ENCODE results near the gene ITGB8.
"Not testable (repeated sequence)": the region's sequence is repeated elsewhere in the genome, so short reads cannot be mapped to it uniquely, and the experiment has no call there.

ITGB8 gene

DNA sequence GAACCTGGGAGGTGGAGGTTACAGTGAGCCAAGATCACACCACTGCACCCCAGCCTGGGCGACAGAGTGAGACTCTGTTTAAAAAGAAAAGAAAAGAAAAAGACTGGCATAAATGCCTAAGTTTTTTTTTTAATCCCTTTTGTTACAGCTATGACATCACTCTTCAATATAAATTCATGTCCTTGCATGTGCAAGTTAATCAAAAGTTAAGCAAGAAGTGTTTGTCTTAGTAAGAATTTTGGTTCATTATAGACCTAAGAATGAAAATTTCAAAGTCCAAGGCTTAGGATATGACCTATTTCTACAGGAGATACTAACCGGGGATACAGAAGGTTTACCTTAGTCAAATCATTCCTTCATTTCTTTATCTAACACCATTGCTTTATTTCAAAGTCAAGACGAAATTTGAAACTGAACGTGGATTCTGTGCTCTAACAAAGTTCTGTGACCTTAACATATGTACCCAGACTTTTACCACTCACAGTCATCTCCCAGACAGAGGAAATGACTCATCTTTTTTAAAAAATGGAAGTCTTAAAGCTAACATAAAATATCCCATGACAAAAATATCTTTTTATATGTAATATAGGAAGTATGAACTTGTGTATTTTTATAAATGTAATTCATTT, 29.3 kb upstream of the ITGB8 start:
- H3K9me3 ChIP-seq (ENCODE audit: severe bottlenecking): no peaks in the 10 kb centered on the region
- H3K36me3 ChIP-seq (ENCODE audit: low read depth): no peaks in the 10 kb centered on the region
- ATAC-seq (ENCODE audit: low read depth): peak; percentile 73; the same call in 2 of the 3 replicates
- no peak for DNase-seq (ENCODE audit: low spot score)
- H3K27me3 ChIP-seq (ENCODE audit: insufficient read depth, poor library complexity, severe bottlenecking): no peaks in the 10 kb centered on the region
- TF ChIP-seq, protein P1, sequence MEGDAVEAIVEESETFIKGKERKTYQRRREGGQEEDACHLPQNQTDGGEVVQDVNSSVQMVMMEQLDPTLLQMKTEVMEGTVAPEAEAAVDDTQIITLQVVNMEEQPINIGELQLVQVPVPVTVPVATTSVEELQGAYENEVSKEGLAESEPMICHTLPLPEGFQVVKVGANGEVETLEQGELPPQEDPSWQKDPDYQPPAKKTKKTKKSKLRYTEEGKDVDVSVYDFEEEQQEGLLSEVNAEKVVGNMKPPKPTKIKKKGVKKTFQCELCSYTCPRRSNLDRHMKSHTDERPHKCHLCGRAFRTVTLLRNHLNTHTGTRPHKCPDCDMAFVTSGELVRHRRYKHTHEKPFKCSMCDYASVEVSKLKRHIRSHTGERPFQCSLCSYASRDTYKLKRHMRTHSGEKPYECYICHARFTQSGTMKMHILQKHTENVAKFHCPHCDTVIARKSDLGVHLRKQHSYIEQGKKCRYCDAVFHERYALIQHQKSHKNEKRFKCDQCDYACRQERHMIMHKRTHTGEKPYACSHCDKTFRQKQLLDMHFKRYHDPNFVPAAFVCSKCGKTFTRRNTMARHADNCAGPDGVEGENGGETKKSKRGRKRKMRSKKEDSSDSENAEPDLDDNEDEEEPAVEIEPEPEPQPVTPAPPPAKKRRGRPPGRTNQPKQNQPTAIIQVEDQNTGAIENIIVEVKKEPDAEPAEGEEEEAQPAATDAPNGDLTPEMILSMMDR (IDR thresholded peaks at IDR 0.05; ENCODE audit: poor library complexity, severe bottlenecking): no peak
- no peak overlapping the region for H3K4me3 ChIP-seq (ENCODE audit: severe bottlenecking)
- H3K27ac ChIP-seq (ENCODE audit: poor library complexity, severe bottlenecking): peak overlapping the region; percentile 90
- H3K4me1 ChIP-seq (ENCODE audit: insufficient read depth, poor library complexity, severe bottlenecking): peaks cover 23% of the 10 kb centered on the region

DNA sequence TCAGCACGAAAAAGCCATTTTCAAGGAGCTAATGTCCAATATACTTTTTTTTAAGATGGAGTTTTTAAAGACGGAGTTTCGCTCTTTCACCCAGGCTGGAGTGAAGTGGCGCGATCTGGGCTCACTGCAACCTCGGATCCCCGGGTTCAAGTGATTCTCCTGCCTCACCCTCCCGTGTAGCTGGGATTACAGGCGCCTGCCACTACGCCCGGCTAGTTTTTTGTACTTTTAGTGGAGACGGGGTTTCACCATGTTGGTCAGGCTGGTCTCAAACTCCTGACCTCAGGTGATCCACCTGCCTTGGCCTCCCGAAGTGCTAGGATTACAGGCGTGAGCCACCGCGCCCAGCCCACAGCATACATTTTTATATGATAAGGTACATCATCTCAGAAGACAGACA, 28.4 kb upstream of the ITGB8 start:
- DNase-seq (ENCODE audit: low spot score); H3K4me3 ChIP-seq (ENCODE audit: severe bottlenecking); ATAC-seq (ENCODE audit: low read depth); H3K27me3 ChIP-seq (ENCODE audit: insufficient read depth, poor library complexity, severe bottlenecking); H3K36me3 ChIP-seq (ENCODE audit: low read depth); H3K9me3 ChIP-seq (ENCODE audit: severe bottlenecking): not testable (repeated sequence)
- H3K27ac ChIP-seq (ENCODE audit: poor library complexity, severe bottlenecking): peak overlapping the region; percentile 90
- peaks cover 16% of the 10 kb centered on the region for H3K4me1 ChIP-seq (ENCODE audit: insufficient read depth, poor library complexity, severe bottlenecking)

DNA sequence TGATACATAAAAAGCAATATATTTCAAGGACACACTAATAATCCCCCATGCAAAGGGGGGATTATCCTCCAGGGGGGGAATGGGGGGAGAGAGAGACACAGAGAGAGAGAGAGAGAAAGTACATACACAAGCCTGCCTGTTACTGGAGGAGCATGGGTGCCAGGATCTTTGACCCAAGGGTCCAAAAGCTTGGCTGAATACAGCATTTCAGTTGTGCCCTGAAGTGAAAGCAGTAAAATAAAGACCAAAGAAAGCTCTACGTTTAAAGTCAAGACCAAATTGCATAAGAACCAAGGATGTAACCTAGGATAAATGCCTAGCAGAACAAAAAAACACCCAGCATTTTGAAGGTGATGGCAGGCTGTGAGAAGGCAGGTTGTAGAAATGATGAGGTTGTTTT, 27.8 kb upstream of the ITGB8 start:
- Histone ChIP-seq H3K9me3 (ENCODE audit: severe bottlenecking) (no peaks in the 10 kb centered on the region), H3K4me3 (ENCODE audit: severe bottlenecking) (no peak overlapping the region), H3K36me3 (ENCODE audit: low read depth) (no peaks in the 10 kb centered on the region), H3K27me3 (ENCODE audit: insufficient read depth, poor library complexity, severe bottlenecking) (no peaks in the 10 kb centered on the region), H3K4me1 (ENCODE audit: insufficient read depth, poor library complexity, severe bottlenecking) (peaks cover 16% of the 10 kb centered on the region), H3K27ac (ENCODE audit: poor library complexity, severe bottlenecking) (peak overlapping the region; percentile 90)
- no peak for ATAC-seq (ENCODE audit: low read depth)
- DNase-seq (ENCODE audit: low spot score): no peak
- TF ChIP-seq, protein P1 (IDR thresholded peaks at IDR 0.05; ENCODE audit: poor library complexity, severe bottlenecking): no peak

DNA sequence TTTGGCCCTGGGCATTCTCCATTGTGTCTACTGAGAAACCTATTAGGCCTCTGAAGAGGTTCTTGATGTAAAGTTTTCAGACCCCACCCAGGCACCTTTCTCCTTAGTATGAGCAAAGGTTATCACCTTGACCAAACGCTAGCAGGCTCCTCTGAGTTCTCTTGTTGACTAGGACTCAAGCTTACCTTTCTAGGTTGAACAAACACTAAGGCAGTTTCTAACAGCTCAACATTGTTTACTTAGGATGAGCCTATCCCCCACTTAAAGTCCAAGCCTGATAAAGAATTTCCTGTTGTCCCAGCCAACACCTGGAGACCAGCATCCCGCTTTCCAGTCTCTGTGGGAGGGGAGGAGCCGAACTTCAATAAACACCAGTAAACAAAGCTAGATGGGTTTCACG, 26.3 kb upstream of the ITGB8 start:
- H3K4me3 ChIP-seq (ENCODE audit: severe bottlenecking): no peak overlapping the region
- H3K4me1 ChIP-seq (ENCODE audit: insufficient read depth, poor library complexity, severe bottlenecking): peaks cover 16% of the 10 kb centered on the region

DNA sequence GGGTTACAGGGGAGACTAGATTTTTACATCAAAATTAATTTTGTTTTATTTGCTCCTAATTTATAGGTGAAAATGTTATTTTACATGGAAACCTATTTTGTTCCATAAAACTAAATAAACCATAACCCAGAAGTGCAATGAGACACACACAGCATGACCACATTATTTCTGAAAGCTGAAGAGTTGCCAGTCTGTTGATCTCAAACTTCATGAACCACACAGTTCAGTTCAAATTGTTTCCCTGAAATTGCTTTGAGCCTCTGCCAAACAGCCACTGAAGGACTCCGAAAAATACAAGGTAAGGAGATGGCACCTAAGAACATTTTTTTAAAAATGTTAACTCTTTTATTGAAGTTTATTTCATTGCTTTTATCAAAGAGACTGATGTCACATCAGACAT, 25.0 kb upstream of the ITGB8 start:
- no peak for DNase-seq (ENCODE audit: low spot score)
- H3K4me1 ChIP-seq (ENCODE audit: insufficient read depth, poor library complexity, severe bottlenecking): peaks cover 14% of the 10 kb centered on the region
- H3K27me3 ChIP-seq (ENCODE audit: insufficient read depth, poor library complexity, severe bottlenecking): no peaks in the 10 kb centered on the region
- TF ChIP-seq, protein P1 (IDR thresholded peaks at IDR 0.05; ENCODE audit: poor library complexity, severe bottlenecking): no peak
- no peak overlapping the region for H3K27ac ChIP-seq (ENCODE audit: poor library complexity, severe bottlenecking)
- ATAC-seq (ENCODE audit: low read depth): no peak
- H3K36me3 ChIP-seq (ENCODE audit: low read depth): no peaks in the 10 kb centered on the region
- no peak overlapping the region for H3K4me3 ChIP-seq (ENCODE audit: severe bottlenecking)
- H3K9me3 ChIP-seq (ENCODE audit: severe bottlenecking): no peaks in the 10 kb centered on the region

More for the DNA sequence above, 26.3 kb upstream of the ITGB8 start:
- TF ChIP-seq, protein P1 (IDR thresholded peaks at IDR 0.05; ENCODE audit: poor library complexity, severe bottlenecking): no peak
- H3K27me3 ChIP-seq (ENCODE audit: insufficient read depth, poor library complexity, severe bottlenecking): no peaks in the 10 kb centered on the region
- H3K9me3 ChIP-seq (ENCODE audit: severe bottlenecking): no peaks in the 10 kb centered on the region
- H3K36me3 ChIP-seq (ENCODE audit: low read depth): no peaks in the 10 kb centered on the region
- ATAC-seq (ENCODE audit: low read depth): no peak
- no peak for DNase-seq (ENCODE audit: low spot score)
- H3K27ac ChIP-seq (ENCODE audit: poor library complexity, severe bottlenecking): no peak overlapping the region

Data from RWPE2 (cell line).